Testis (tissue), 2 donors: ENCODE data around the gene DIAPH1.

Experiments used
- POLR2A ChIP-seq: fragments of 450-650 bp; IDR thresholded peaks from one replicate; pipeline ENCODE4 v1.6.1; 2017; ENCODE audit warnings: antibody characterized with exemption, mild to moderate bottlenecking, moderate library complexity
- TF ChIP-seq, protein P1 (sequence below), 3 experiments: fragments of 450-650 bp in 2 of 3; fragments of 200-600 bp in 1 of 3; sonication (generic) in 1 of 3; IDR thresholded peaks; one replicate each; pipeline ENCODE4 v1.5.1; 2016 to 2019; ENCODE audit warnings: antibody characterized with exemption in 3 of 3, mild to moderate bottlenecking in 2 of 3, moderate library complexity in 1 of 3

DNA sequence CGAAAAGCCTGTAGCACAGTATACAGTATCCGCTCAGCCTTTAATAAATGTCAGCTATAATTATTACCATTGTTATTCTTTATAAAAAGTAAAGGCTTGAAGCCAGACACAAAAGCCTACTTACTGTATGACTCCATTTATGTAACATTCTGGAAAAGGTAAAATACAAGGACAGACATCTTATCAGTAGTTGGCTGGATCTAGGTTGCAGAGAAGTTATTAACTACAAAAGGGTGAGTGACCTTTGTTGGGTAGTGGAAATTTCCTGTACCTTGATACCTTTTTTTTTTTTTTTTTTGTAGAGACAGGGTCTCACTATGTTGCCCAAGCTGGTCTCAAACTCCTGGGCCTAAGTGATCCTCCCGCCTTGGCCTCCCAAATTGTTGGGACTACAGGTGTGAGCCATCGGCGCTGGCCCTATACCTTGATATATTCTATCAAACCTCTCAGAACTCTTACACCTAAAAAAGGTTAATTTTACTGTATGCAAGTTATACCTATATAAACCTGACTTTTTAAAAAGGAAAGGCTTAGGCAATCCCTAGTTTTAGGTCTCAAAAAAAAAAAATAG lies 11.9 kb upstream of the DIAPH1 start:
- TF ChIP-seq, protein P1, sequence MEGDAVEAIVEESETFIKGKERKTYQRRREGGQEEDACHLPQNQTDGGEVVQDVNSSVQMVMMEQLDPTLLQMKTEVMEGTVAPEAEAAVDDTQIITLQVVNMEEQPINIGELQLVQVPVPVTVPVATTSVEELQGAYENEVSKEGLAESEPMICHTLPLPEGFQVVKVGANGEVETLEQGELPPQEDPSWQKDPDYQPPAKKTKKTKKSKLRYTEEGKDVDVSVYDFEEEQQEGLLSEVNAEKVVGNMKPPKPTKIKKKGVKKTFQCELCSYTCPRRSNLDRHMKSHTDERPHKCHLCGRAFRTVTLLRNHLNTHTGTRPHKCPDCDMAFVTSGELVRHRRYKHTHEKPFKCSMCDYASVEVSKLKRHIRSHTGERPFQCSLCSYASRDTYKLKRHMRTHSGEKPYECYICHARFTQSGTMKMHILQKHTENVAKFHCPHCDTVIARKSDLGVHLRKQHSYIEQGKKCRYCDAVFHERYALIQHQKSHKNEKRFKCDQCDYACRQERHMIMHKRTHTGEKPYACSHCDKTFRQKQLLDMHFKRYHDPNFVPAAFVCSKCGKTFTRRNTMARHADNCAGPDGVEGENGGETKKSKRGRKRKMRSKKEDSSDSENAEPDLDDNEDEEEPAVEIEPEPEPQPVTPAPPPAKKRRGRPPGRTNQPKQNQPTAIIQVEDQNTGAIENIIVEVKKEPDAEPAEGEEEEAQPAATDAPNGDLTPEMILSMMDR (IDR thresholded peaks at IDR 0.05), result no peak
- TF ChIP-seq POLR2A, result no peak
